NCI-H2107 treated with DMSO at 0.1 percent for 48 hours (cell line): ENCODE measurements around the gene BCAS3.
"Not testable (repeated sequence)": the region's sequence is repeated elsewhere in the genome, so short reads cannot be mapped to it uniquely, and the experiment has no call there.

Experiments used
- DNase-seq: peaks from one replicate; lab custom pipeline; 2025; ENCODE audit not compliant: unreplicated experiment; lab: John Stamatoyannopoulos, UW

BCAS3 gene

DNA sequence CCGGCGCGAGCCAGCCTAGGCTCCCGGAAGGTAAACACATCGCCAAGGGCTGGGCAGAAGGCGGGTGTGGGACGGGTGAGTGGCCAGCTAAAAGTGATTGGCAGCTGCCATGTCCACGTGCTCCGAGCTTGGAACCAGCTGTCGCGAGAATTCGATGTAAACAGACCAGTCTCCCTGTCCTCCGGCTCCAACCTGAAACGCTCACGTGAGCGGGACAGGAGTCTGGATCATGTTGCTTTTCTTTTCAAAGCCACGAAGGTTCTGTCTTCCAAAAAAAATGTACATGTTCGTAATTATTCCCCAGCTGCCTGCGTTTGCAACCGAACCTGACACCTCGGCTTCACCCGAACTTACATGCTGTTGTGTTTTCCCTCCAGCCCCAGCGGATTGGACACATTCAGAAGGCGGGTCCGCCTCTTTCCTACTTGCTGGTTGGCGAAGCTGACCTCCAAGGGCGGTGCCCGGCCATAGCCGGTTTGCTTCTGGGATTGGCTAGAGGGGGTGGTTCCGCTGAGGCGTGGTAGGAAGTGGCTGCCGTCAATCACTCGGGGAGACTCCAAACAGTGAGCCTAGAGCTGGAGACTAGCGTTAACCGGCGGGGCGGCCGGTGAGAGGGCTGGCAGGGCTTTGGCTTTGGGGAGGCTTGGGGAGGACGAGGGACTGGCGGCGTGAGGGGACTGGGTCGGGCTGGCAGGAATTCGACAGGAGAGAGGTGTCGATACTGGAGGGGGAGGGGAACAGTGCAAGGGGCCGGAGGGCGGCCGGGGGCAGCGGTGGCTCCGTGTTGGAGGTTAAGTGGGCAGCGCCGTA lies at the start of gene BCAS3:
BCAS3 (plus strand) TSS at position 544 of the 810 bp plus-strand sequence.
- DNase-seq = peak; percentile 96

DNA sequence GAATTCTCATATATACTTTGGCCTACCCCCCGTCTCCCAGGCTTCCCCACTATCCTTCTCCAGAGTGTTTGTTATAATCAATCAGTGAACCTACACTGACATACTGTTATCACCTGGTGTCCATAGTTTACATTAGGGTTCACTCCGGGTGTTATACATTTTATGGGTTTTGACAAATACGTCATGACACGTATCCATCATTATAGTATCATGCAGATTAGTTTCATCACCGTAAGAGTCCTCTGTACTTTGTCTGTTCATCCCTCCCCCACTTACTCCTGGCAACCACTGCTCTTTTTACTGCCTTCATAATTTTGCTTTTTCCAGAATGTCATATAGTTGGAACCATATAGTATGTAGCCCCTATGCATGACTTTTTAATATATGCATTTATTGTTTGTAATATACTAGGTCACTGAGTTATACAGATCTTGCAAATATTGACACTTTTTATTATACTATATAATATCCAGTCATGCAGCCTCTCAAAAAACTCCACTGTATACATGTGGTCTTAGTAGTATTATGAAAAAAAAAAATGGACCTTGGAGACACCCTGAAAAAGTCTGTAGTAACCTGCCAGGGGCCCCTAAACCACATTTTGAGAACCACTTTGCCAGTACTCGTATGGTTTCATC lies 49.3 kb upstream of the BCAS3 start:
- DNase-seq = no peak

DNA sequence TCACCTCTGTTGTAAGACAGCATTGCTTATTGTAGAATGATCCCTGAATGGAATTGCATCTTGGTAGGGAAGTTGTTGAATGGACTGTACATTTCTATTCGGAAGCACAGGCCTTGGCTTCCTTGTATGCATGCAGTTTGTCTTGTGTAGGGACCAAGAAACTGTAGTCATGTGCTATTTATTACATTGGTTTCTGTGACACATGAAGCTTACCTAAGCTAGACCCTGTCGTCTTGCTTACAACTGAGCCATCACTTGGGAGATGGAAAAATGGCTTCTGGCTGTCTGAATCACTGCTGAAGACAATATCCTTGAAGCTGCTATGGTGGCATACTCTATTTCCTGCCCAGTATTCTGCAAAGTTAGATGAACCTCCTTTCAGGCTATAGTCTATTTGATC lies 48.5 kb upstream of the BCAS3 start:
- DNase-seq = no peak

DNA sequence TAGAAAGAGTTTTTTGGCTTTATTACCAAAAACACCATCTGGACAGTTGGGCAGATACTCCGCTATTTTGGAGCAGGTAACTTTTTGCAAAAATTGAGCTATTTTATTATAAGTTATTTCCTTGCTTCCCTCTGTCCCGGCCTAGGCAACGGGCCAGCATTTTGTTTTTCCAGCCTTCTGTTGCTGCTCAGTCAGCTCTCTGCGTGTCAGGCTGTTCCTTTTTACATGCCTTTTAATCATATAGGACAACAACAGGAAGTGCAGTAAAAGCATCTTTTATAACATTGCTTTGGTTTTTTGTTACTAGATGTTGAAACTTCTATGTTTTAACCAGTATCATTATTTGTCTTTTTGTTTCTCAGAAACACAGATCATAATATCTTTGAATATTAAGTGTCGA lies 47.3 kb upstream of the BCAS3 start:
- DNase-seq = no peak

DNA sequence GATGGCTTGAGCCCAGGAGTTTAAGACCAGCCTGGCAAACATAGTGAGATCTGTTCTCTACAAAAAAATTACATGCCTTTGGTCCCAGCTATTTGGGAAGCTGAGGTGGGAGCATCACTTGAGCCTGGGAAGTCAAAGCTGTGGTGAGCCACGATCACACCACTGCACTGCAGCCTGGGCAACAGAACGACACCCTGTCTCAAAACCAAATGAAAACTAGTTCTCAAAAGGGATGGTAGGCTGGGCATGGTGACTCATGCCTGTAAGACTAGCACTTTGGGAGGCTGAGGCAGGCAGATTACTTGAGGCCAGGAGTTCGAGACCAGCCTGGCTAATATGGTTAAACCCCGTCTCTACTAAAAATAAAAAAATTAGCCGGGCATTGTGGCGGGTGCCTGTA lies 46.5 kb upstream of the BCAS3 start:
- no peak for DNase-seq

DNA sequence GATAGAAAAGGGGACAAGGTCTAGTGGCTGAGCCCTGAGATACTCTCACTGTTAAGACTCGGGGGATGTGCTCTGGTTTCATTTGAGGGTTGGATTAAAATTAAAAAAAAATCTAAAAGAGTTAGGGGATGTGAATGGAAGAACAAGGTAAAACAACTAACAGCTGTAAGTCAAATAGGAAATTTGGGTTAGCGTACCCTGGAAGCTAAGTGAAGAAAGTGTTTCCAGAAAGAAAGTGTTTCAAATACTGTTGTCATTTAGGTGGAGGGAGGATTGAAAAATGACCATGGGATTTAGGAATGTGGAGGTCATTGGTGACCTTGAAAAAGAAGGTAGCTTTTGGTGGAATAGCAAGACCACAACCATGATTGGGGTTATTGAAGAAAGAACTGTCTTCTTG lies 40.0 kb upstream of the BCAS3 start:
- no peak for DNase-seq

DNA sequence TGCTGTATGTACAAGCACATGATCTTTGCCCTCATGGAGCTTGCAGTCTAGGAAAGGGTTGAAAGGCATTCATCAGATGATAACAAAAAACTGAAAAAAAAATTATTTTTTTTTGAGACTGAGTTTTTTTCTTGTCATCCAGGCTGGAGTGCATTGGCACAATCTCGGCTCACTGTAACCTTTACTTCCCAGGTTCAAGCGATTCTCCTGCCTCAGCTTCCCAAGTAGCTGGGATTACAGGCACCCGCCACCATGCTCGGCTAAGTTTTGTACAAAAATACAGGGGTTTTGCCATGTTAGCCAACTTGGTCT lies 38.7 kb upstream of the BCAS3 start:
- DNase-seq = no peak

DNA sequence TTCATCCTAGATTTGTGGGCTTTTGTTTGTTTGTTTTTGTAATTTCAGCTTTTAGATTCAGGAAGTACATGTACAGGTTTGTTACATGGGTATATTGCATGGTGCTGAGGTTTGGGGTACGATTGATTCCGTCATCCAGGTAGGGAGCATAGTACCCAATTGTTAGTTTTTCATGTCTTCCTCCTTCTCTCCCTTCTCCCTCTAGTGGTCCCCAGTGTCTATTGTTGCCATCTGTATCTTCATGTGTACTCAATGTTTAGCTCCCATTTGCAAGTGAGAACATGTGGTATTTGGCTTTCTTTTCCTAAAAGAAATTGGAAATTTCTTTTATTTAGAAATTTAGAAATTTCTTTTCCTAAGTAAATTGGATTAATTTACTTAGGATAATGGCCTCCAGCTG lies 37.1 kb upstream of the BCAS3 start:
- DNase-seq = no peak

DNA sequence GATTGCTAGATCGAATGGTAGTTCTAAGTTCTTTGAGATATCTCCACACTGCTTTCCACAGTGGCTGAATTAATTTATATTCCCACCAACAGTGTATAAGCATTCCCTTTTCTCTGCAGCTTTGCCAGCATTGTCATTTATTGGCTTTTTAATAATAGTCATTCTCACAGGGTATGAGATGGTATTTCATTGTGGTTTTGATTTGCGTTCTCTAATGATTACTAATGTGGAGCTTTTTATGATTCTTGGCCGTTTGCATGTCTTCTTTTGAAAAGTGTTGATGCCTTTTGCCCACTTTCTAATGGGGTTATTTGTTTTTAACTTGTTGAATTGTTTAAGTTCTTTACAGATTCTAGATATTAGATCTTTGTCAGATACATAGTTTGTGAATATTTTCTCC lies 36.5 kb upstream of the BCAS3 start:
- DNase-seq = no peak

DNA sequence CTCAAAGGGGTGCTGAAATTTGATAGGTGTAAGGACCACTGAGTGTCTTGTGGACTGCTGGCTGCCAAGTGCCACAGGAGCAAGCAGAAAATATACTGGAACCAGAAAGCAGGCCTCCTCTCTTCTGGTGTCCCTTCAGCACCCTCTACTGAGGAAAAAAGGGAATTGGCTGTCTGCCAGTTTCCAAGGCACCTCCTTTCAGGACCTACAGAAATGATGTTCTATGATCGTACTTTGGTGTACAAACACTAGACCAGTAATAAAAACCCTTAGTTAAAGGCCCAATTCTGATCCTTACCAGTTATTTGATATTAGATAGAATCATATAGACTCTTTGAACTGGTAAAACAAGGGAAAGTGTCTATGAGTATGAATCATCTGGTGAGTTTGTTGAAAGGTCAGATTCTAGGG lies 35.8 kb upstream of the BCAS3 start:
- peak; percentile 75 for DNase-seq

DNA sequence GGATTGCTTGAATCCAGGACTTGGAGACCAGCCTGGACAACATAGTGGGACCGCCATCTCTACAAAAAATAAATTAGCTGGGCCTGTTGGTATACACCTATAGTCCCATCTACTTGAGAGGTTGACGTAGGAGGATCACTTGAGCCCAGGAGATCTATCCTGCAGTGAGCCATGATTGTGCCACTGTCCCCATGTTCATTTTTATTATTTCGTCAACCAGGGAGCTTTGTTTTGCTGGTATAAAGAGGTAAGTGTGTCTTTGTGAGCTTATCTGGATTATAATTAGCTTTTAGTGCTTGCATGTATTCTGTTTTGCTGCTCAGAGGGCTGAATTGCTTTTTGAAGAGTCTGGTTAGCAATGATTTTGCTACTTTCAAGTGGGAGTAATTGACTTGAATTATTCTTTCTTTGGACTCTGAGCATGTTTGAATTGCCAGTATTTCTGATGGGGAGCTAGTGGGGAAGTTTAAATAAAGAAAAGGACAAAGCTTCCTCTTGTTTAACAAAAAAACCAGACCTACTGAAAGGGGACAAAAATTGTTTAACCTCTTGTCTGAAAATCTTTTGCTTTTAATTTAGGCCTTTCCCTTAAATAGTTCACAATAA lies 31.6 kb upstream of the BCAS3 start:
- DNase-seq = peak; percentile 88

DNA sequence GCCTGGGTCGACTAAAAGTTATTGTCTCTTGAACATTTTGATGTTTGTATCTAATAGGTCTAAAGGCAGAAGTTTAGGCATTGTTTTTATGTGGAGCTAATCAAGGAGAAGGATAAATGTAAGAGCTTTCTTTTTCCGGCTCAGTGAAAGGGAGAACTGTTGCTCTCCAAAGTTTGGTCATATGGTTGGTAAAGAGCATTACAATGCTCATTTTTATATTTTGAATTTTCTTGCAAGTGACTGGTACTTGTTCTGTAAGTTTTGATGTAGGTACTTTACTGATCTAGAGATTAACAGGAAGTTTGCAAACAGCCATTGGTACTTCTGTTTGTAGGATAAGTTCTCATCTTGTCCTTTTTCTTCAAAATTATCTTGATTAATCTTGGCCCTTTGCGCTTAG lies 30.9 kb upstream of the BCAS3 start:
- no peak for DNase-seq

DNA sequence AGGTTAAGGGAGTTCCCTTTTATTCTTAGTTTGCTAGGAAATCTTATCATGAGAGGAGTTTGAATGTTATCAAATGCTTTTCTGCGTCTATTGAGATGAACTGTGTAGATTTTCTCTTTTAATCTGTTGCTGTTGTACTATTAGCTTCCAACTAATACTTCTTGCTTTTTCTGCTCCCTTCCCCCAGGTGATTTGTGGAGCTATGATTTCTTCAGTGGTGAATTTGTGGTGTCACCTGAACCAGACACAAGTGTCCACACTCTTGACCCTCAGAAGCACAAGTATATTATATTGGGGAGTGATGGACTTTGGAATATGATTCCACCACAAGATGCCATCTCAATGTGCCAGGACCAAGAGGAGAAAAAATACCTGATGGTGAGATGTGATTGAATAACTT lies 29.9 kb upstream of the BCAS3 start:
- DNase-seq = no peak

DNA sequence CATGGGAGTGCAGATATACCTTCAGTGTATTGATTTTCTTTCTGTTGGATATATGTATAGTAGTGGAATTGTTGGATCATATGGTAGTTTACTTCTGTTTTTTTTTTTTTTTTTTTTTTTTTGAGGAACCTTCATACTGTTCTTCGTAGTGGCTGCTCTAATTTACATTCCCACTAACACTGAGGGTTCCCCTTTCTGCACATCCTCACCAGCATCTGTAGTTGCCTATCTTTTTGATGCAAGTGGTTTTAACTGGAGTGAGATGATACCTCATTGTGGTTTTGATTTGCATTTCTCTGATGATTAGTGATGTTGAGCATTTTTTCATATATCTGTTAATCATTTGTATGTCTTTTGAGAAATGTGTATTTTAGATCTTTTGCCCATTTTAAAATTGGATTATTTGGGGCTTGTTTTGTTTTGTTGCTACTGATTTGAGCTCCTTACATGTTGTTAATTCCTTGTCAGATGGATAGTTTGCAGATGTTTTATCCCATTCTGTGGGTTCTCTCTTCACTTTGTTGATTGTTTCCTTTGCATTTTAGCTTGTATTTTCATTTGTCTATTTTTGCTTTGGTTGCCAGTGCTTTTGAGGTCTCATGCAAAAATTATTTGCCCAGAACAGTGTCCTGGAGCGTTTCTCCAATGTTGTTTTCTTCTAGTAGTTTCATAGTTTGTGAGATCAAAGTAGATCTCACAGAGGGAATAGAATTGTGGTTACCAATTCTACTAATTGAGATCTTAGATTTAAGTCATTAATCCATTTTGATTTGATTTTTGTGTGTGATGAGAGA lies 25.0 kb upstream of the BCAS3 start:
- DNase-seq = no peak

DNA sequence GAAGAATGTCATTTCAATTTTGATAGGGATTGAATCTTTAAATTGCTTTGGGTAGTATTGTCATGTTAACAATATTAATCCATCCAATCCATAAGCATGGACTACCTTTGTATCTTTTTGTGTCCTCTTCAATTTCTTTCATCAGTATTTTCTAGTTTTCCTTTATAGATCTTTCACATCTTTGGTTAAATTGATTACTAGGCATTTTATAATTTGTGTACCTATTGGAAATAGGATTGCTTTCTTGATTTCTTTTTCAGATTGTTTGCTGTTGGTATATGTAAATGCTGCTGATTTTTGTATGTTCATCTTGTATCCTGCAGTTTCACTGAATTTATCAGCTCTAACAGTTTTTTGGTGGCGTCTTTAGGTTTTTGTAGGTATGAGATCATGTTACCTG lies 24.1 kb upstream of the BCAS3 start:
- DNase-seq = no peak

DNA sequence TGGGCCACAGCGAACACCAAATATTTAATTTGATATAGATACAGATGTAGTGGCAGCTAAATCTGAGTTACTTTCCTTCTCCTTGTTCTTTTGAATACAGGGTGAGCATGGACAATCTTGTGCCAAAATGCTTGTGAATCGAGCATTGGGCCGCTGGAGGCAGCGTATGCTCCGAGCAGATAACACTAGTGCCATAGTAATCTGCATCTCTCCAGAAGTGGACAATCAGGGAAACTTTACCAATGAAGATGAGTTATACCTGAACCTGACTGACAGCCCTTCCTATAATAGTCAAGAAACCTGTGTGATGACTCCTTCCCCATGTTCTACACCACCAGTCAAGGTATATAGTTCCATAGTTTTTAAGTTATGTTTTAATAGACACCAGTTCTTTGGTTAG lies 21.2 kb upstream of the BCAS3 start:
- DNase-seq = no peak

DNA sequence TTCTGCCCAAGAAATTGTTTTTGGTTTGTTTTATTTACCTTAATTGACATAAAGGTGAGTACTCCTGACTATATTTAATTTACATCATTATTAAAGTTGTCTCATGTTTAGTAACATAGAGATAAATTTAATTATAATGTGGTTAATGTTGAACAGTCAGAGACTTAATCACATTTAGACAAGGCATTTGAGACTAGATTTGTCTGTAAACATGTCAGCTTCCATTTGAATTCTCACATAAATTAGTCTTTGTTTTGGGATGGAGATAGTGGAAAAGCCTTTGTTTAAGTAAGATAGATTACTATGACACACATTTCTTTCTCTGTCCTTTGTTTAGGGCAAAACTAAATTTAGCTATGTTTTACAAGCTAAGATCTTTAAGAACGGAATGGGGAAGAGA lies 18.5 kb upstream of the BCAS3 start:
- DNase-seq = no peak

DNA sequence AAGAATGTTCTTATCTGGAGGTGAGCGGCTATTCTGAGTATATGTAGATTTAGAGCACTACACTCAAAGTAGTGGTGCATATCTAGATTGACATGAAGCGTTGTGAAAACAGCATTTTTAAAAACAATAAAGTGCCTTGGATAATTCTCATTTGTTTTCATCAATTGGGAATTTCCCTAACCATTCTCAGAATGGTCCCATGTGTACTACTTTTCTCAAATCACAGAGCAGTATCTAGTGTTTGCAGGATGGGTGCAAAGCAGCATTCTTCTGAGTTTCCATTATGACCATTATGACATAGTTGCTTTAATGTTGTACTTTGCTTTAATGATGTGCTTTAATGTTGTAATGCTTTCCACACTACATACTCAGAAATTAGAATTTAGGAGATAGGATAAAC lies 16.2 kb upstream of the BCAS3 start:
- DNase-seq = no peak

DNA sequence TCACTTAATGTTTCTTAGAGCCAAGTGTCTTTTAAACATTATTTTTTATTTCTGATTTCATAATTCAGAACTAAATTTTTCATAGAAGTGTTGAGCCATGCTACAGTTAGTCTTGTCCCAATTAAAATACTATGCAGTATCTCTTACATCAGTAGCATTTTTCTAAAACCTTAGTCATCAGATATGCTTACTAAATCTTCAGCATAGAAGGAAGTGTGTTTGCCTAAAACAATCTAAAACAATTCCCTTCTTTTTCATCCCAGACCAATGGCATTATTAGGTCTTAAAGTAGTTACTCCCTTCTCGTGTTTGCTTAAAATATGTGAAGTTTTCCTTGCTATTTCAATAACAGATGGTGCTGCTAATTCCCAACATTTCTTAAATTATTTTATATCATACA lies 13.6 kb upstream of the BCAS3 start:
- DNase-seq = no peak

DNA sequence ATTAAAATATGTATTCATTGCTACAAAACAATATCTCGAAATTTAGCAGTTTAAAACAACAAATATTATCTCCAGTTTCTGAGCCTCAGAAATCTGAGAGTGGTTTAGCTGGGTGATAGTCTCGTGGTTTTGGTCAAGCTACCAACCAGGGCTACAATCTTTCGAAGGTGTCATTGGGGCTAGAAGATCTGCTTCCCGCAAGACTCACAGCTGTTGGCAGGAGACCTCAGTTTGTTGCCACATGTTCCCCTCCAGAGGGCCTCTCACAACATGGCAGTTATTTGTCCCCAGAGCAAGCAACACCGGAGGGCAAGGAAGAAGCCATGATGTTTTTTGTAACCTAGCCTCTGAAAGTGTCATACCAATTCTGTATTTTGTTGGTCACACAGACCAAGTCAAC lies 12.0 kb upstream of the BCAS3 start:
- DNase-seq = no peak

DNA sequence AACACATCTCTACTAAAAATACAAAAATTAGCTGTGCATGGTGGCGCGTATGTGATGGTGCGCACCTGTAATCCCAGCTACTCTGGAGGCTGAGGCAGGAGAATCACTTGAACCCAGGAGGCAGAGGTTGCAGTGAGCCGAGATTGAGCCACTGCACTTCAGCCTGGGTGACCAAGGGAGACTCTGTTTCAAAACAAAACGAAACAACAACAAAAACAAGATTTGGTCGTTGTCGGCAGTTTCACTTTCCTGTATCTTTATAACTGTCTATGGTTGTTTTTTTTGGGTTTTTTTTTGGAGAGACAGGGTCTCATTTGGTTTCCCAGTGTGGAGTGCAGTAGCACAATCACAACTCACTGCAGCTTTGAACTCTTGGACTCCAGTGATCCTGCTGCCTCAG lies 8.9 kb upstream of the BCAS3 start:
- not testable (repeated sequence) for DNase-seq

DNA sequence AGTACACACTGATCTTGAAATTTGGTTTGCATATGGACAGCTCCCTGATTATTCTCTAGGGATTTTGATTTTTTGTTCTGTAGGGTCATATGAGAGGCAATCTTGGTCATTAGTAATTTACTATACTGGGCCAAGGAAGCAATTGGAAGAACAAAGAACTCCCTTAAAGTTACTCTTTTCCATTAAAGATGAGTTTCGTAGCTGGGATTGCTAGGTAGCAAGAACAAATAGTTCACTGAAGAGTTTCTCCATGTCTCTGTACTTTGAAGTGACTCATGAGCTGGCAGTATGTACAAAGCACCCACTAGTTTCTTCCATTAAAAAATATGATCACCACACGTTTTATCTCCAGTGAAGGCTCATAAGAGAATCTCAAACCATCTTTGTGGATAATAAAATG lies 6.2 kb upstream of the BCAS3 start:
- no peak for DNase-seq
